CD14-positive monocyte (primary cell): Measurements from ENCODE around the gene IRF9. TPM values are rescaled to one million over a fixed set of nuclear protein-coding genes. Genes with fewer than 3 reads are reported as not detected.
A peak's percentile ranks its signal among the peaks of the same experiment; 100 is the strongest.

ENCODE experiments used
- DNase-seq, 3 donors: peaks; one replicate each; pipeline ENCODE4 v3.0.0-alpha.2; 2011 to 2022
- H2AFZ ChIP-seq: 2 replicates; pipeline ENCODE4 v1.6.0; 2012; ENCODE audit warnings: mild to moderate bottlenecking, low read depth, low read length, inconsistent platforms; ENCODE audit not compliant: insufficient read depth, poor library complexity, severe bottlenecking
- H3K27ac ChIP-seq, 2 donors: 1 replicate in 1 of 2; 2 replicates in 1 of 2; pipeline ENCODE4 v1.5.1; 2012 to 2013; ENCODE audit warnings: low read length in 2 of 2, control low read depth in 1 of 2, inconsistent platforms in 1 of 2, low read depth in 1 of 2, mild to moderate bottlenecking in 1 of 2
- H3K27me3 ChIP-seq, 2 donors: one replicate each; pipeline versions ENCODE4 v1.6.0 to v1.6.1; 2011 to 2013; ENCODE audit warnings: low read length in 2 of 2; ENCODE audit not compliant: control insufficient read depth in 2 of 2, insufficient read depth in 2 of 2
- H3K36me3 ChIP-seq, 2 donors: replicated peaks in 1 of 2; 1 replicate in 1 of 2; 2 replicates in 1 of 2; pipeline versions ENCODE4 v1.5.1 to v1.6.1; 2012 to 2013; ENCODE audit warnings: low read length in 2 of 2, control low read depth in 1 of 2, inconsistent platforms in 1 of 2, mild to moderate bottlenecking in 1 of 2; ENCODE audit not compliant: insufficient read depth in 2 of 2, control insufficient read depth in 1 of 2
- H3K4me1 ChIP-seq, 2 donors: 1 replicate in 1 of 2; 2 replicates in 1 of 2; pipeline versions ENCODE4 v1.5.1 to v1.6.1; 2012 to 2013; ENCODE audit warnings: low read length in 2 of 2, control low read depth in 1 of 2, inconsistent platforms in 1 of 2, mild to moderate bottlenecking in 1 of 2, moderate library complexity in 1 of 2; ENCODE audit not compliant: insufficient read depth in 2 of 2, control insufficient read depth in 1 of 2
- H3K4me2 ChIP-seq: replicated peaks from 2 replicates; pipeline ENCODE3; 2012; ENCODE audit warnings: low read length, moderate library complexity, mild to moderate bottlenecking; ENCODE audit not compliant: poor library complexity, severe bottlenecking; ENCODE audit errors: extremely low read depth
- H3K4me3 ChIP-seq, 3 experiments: fragments of 200-600 bp in 1 of 3; sonication (generic) in 1 of 3; replicated peaks in 1 of 3; 1 replicate in 2 of 3; 2 replicates in 1 of 3; pipeline ENCODE4 v1.5.1; 2011 to 2013; ENCODE audit warnings: low read length in 3 of 3, mild to moderate bottlenecking in 3 of 3, control low read depth in 2 of 3, low read depth in 2 of 3, inconsistent platforms in 1 of 3, moderate library complexity in 1 of 3
- H3K79me2 ChIP-seq: 2 replicates; pipeline ENCODE4 v1.6.0; 2012; ENCODE audit warnings: mild to moderate bottlenecking, control low read depth, inconsistent platforms, low read length, moderate library complexity; ENCODE audit not compliant: insufficient read depth
- H3K9ac ChIP-seq: 2 replicates; pipeline ENCODE4 v1.6.0; 2017; ENCODE audit warnings: low read length, mild to moderate bottlenecking; ENCODE audit not compliant: insufficient read depth, poor library complexity, severe bottlenecking
- H3K9me3 ChIP-seq, 2 donors: replicated peaks in 1 of 2; 1 replicate in 1 of 2; 2 replicates in 1 of 2; pipeline versions ENCODE4 v1.5.1 to v1.6.1; 2012 to 2013; ENCODE audit warnings: low read length in 2 of 2, control low read depth in 1 of 2; ENCODE audit not compliant: control insufficient read depth in 1 of 2, insufficient read depth in 1 of 2
- H4K20me1 ChIP-seq: 2 replicates; pipeline ENCODE4 v1.6.0; 2012; ENCODE audit warnings: mild to moderate bottlenecking, low read length, control low read depth, moderate library complexity; ENCODE audit not compliant: insufficient read depth
- H3K27ac Mint-ChIP-seq, 7 donors: one replicate each; pipeline ENCODE4 v1.8.0; 2020; ENCODE audit warnings: mild to moderate bottlenecking in 7 of 7, mixed read lengths in 7 of 7, moderate library complexity in 6 of 7, inconsistent platforms in 2 of 7
- H3K27me3 Mint-ChIP-seq, 3 donors: one replicate each; pipeline ENCODE4 v1.8.0; 2021 to 2022; ENCODE audit warnings: low read depth in 3 of 3, mild to moderate bottlenecking in 3 of 3, mixed read lengths in 3 of 3, moderate library complexity in 3 of 3, inconsistent platforms in 1 of 3
- H3K36me3 Mint-ChIP-seq, 2 donors: one replicate each; pipeline ENCODE4 v1.8.0; 2020; ENCODE audit warnings: mixed read lengths in 2 of 2, inconsistent platforms in 1 of 2, mild to moderate bottlenecking in 1 of 2
- H3K4me1 Mint-ChIP-seq: one replicate; pipeline ENCODE4 v1.8.0; 2020; ENCODE audit warnings: mild to moderate bottlenecking, mixed read lengths
- H3K4me3 Mint-ChIP-seq, 2 donors: one replicate each; pipeline ENCODE4 v1.8.0; 2020; ENCODE audit warnings: mild to moderate bottlenecking in 2 of 2, mixed read lengths in 2 of 2, moderate library complexity in 1 of 2
- H3K9me3 Mint-ChIP-seq, 7 donors: one replicate each; pipeline ENCODE4 v1.8.0; 2020 to 2022; ENCODE audit warnings: mixed read lengths in 7 of 7, mild to moderate bottlenecking in 6 of 7, moderate library complexity in 6 of 7, inconsistent platforms in 2 of 7
- CTCF ChIP-seq: fragments of 200-600 bp; IDR thresholded peaks from one replicate; pipeline ENCODE4 v1.8.0; 2022; ENCODE audit warnings: antibody characterized with exemption, mild to moderate bottlenecking
- WGBS: methylation state at CpG from one replicate; pipeline ENCODE4 v1.1.5; 2013; ENCODE audit warnings: missing lambda C conversion rate; ENCODE audit not compliant: insufficient coverage; 5-methylcytosine and 5-hydroxymethylcytosine counted together
- intact Hi-C, 2 donors: fragments of 100-400 bp; cut with micrococcal nuclease; formaldehyde crosslinking; loops; one replicate each; pipeline versions ENCODE4 v1.15.0 to v1.15.1; 2023
- polyA plus RNA-seq, 3 donors: library from polyadenylated mRNA; depleted of rRNA in 1 of 3; unstranded in 2 of 3; stranded (reverse) in 1 of 3; fragments of 300-500 nt in 2 of 3; fragments of >200 nt in 1 of 3; fragmentation: Illumina TruSeq in 2 of 3; gene quantifications; 1 replicate in 2 of 3; 2 replicates in 1 of 3; pipeline ENCODE4 v1.2.3, GENCODE V29; 2012 to 2021

IRF9 gene
- polyA plus RNA-seq, 3 donors = 44.7 to 208 (median 56.0) TPM

- Histone ChIP-seq H3K27me3 (no peaks in the 10 kb centered on the region), H3K4me3 (peak overlapping the region; percentile 16 to 84 (median 81)), H3K4me2 (peak overlapping the region; percentile 70), H3K27ac (peak overlapping the region; percentile 98 to 99), H3K9ac (peak overlapping the region; percentile 96), H3K79me2 (peaks cover 34% of the 10 kb centered on the region), H3K9me3 (no peaks in the 10 kb centered on the region), H3K4me1 (peaks cover 30 to 36% of the 10 kb centered on the region in 2 donors), H4K20me1 (no peaks in the 10 kb centered on the region), H2AFZ (peak overlapping the region; percentile 69), H3K36me3 (peaks cover 29 to 41% of the 10 kb centered on the region in 2 donors)
- Mint-ChIP-seq H3K4me3 (peak overlapping the region; percentile 87 to 94), H3K27me3 (peaks cover 0 to 4% (median 0%) of the 10 kb centered on the region in 3 donors), H3K36me3 (peaks cover 42 to 43% of the 10 kb centered on the region in 2 donors), H3K4me1 (peaks cover 35% of the 10 kb centered on the region), H3K9me3 (no peaks in the 10 kb centered on the region), H3K27ac (peak overlapping the region; percentile 95 to 100 (median 99))
- DNase-seq = no peak
- WGBS = 100% methylated on average over 5 of the region's 7 CpGs
- TF ChIP-seq CTCF = no peak
- intact Hi-C loops = loop anchor here in 1 of 2 donors (10.0 kb wide), 1 partner anchor 91 kb away; the partner anchor contains the start of gene CIDEB
Measured at GRCh38 chr14:24213866-24214662, 53.0 kb downstream of the IRF9 start.

- Mint-ChIP-seq H3K27me3 (peaks cover 0 to 4% (median 1%) of the 10 kb centered on the region in 3 donors), H3K9me3 (no peaks in the 10 kb centered on the region), H3K27ac (peak within 1 kb of the TSS; percentile 95 to 100 (median 98)), H3K4me1 (peaks cover 31% of the 10 kb centered on the region), H3K4me3 (peak within 1 kb of the TSS; percentile 86 to 93), H3K36me3 (peaks cover 25 to 30% of the 10 kb centered on the region in 2 donors)
- 0% methylated on average over 29 of the region's 40 CpGs for WGBS
- Histone ChIP-seq H3K9ac (peak within 1 kb of the TSS; percentile 88), H3K9me3 (no peaks in the 10 kb centered on the region), H2AFZ (peak within 1 kb of the TSS; percentile 86), H3K4me3 (peak within 1 kb of the TSS; percentile 71 to 90 (median 77)), H3K79me2 (peaks cover 39% of the 10 kb centered on the region), H4K20me1 (no peaks in the 10 kb centered on the region), H3K27me3 (no peaks in the 10 kb centered on the region), H3K4me2 (peak within 1 kb of the TSS; percentile 87), H3K4me1 (peaks cover 30 to 36% of the 10 kb centered on the region in 2 donors), H3K27ac (peak within 1 kb of the TSS; percentile 87 to 98), H3K36me3 (peaks cover 12 to 25% of the 10 kb centered on the region in 2 donors)
- peak; percentile 50 for TF ChIP-seq CTCF
- intact Hi-C loops = loop anchor here (1.0 to 10.0 kb wide), 2 partner anchors 16 to 89 kb away; partner anchors contain the start of gene CIDEB (in 1 of the 2)
- peak; percentile 91 to 92 (median 91) for DNase-seq
Measured at GRCh38 chr14:24215495-24216344, 54.7 kb downstream of the IRF9 start, which contains the start of gene MDP1. Gene MDP1 (minus strand): TSS chr14:24216066. CDS start chr14:24215955, 111 bp downstream.
